HepG2 (cell line): ENCODE results near the gene MFRP. TPM values are rescaled to one million over a fixed set of nuclear protein-coding genes. Genes with fewer than 3 reads are reported as not detected.
A peak's percentile ranks its signal among the peaks of the same experiment; 100 is the strongest.

Experiments
- CAMTA2 ChIP-seq: sonication (generic); formaldehyde crosslinking; IDR thresholded peaks from 2 replicates; pipeline ENCODE4 v1.4.0; 2020; ENCODE audit warnings: mild to moderate bottlenecking, missing genetic modification reagents, borderline replicate concordance
- FLYWCH1 ChIP-seq: sonication (generic); formaldehyde crosslinking; IDR thresholded peaks from 2 replicates; pipeline ENCODE4 v1.8.1; 2023; ENCODE audit warnings: mild to moderate bottlenecking, missing genetic modification reagents
- HDAC2 ChIP-seq: sonication (generic); formaldehyde crosslinking; IDR thresholded peaks from 2 replicates; pipeline ENCODE4 v1.4.0; 2020; ENCODE audit warnings: missing genetic modification reagents
- HES4 ChIP-seq: sonication (generic); formaldehyde crosslinking; IDR thresholded peaks from 2 replicates; pipeline ENCODE4 v1.9.0; 2021; ENCODE audit warnings: mild to moderate bottlenecking, missing genetic modification reagents, borderline replicate concordance
- HOXA9 ChIP-seq: sonication (generic); formaldehyde crosslinking; IDR thresholded peaks from 2 replicates; pipeline ENCODE4 v1.8.1; 2022; ENCODE audit warnings: missing genetic modification reagents, mild to moderate bottlenecking, moderate library complexity, borderline replicate concordance
- JDP2 ChIP-seq: sonication (generic); formaldehyde crosslinking; IDR thresholded peaks from 2 replicates; pipeline ENCODE4 v1.8.1; 2022; ENCODE audit warnings: missing genetic modification reagents, borderline replicate concordance
- MBNL3 ChIP-seq: fragments of 250-450 bp; sonication (Bioruptor Pico); conservative IDR thresholded peaks from 2 replicates; pipeline ENCODE4 v1.8.0; 2022; ENCODE audit warnings: mild to moderate bottlenecking, inconsistent platforms
- MED8 ChIP-seq: sonication (generic); formaldehyde crosslinking; IDR thresholded peaks from 2 replicates; pipeline ENCODE4 v1.8.1; 2023; ENCODE audit warnings: mild to moderate bottlenecking, missing genetic modification reagents; ENCODE audit not compliant: insufficient replicate concordance
- NR1H2 ChIP-seq: sonication (generic); formaldehyde crosslinking; IDR thresholded peaks from 2 replicates; pipeline ENCODE4 v1.8.1; 2022; ENCODE audit warnings: low read depth, missing genetic modification reagents, borderline replicate concordance
- ONECUT2 ChIP-seq: sonication (generic); formaldehyde crosslinking; IDR thresholded peaks from 2 replicates; pipeline ENCODE4 v1.4.0; 2020; ENCODE audit warnings: missing genetic modification reagents
- PCBP1 ChIP-seq: fragments of 200-400 bp; formaldehyde crosslinking; IDR thresholded peaks from 2 replicates; pipeline ENCODE4 v1.6.1; 2017; ENCODE audit warnings: mild to moderate bottlenecking, low read depth, low read length, borderline replicate concordance
- RBFOX2 ChIP-seq: fragments of 200-400 bp; formaldehyde crosslinking; IDR thresholded peaks from 2 replicates; pipeline ENCODE4 v1.6.1; 2017; ENCODE audit warnings: low read depth, mild to moderate bottlenecking, low read length
- RORA ChIP-seq: sonication (generic); formaldehyde crosslinking; IDR thresholded peaks from 2 replicates; pipeline ENCODE4 v1.5.0; 2020; ENCODE audit warnings: mild to moderate bottlenecking, missing genetic modification reagents, moderate library complexity
- TBP ChIP-seq: sonication (generic); formaldehyde crosslinking; IDR thresholded peaks from 2 replicates; pipeline ENCODE4 v1.5.0; 2020; ENCODE audit warnings: missing genetic modification reagents
- THYN1 ChIP-seq: sonication (generic); formaldehyde crosslinking; IDR thresholded peaks from 2 replicates; pipeline ENCODE4 v1.8.1; 2023; ENCODE audit warnings: low read depth, mild to moderate bottlenecking, moderate library complexity, missing genetic modification reagents, borderline replicate concordance
- ZFY ChIP-seq: sonication (generic); formaldehyde crosslinking; IDR thresholded peaks from 2 replicates; pipeline ENCODE4 v1.4.0; 2020; ENCODE audit warnings: missing genetic modification reagents
- ZNF256 ChIP-seq: sonication (generic); formaldehyde crosslinking; conservative IDR thresholded peaks from 2 replicates; pipeline ENCODE4 v1.4.0; 2020; ENCODE audit warnings: missing genetic modification reagents
- ZNF274 ChIP-seq: sonication (generic); formaldehyde crosslinking; IDR thresholded peaks from 2 replicates; pipeline ENCODE4 v1.5.1; 2020; ENCODE audit warnings: mild to moderate bottlenecking, missing genetic modification reagents
- ZNF446 ChIP-seq: sonication (generic); formaldehyde crosslinking; IDR thresholded peaks from 2 replicates; pipeline ENCODE4 v1.5.0; 2020; ENCODE audit warnings: mild to moderate bottlenecking, missing genetic modification reagents
- ZNF451 ChIP-seq: sonication (generic); formaldehyde crosslinking; IDR thresholded peaks from 2 replicates; pipeline ENCODE4 v1.5.0; 2020; ENCODE audit warnings: mild to moderate bottlenecking, missing genetic modification reagents
- ZNF713 ChIP-seq: sonication (generic); formaldehyde crosslinking; IDR thresholded peaks from 2 replicates; pipeline ENCODE4 v1.4.0; 2020; ENCODE audit warnings: mild to moderate bottlenecking, missing genetic modification reagents
- polyA plus RNA-seq, 8 experiments: library from polyadenylated mRNA; depleted of rRNA in 3 of 8; stranded (reverse) in 7 of 8; unstranded in 1 of 8; fragments of >200 nt; fragmentation: Illumina TruSeq in 4 of 8; extraction: Trizol in 4 of 8; gene quantifications; 2 replicates each; pipeline versions ENCODE4 v1.2.1 to v1.2.3, GENCODE V29; 2011 to 2016; ENCODE audit warnings: low read depth in 4 of 8, missing spikeins in 1 of 8, mixed read lengths in 1 of 8; ENCODE audit not compliant: insufficient read depth in 1 of 8
- total RNA-seq, 5 experiments: library from RNA; depleted of rRNA; stranded (reverse); fragments of >200 nt; fragmentation: Illumina TruSeq; extraction: Trizol; gene quantifications; 2 replicates each; pipeline ENCODE4 v1.2.3, GENCODE V29; 2016; ENCODE audit warnings: low read depth in 1 of 5
- TF ChIP-seq, protein P1 (sequence below): sonication (generic); formaldehyde crosslinking; IDR thresholded peaks from 2 replicates; pipeline ENCODE4 v1.8.0; 2023; ENCODE audit warnings: mild to moderate bottlenecking, missing genetic modification reagents
- TF ChIP-seq, protein P2 (sequence below): sonication (generic); formaldehyde crosslinking; IDR thresholded peaks from 2 replicates; pipeline ENCODE4 v1.5.0; 2020; ENCODE audit warnings: mild to moderate bottlenecking, missing genetic modification reagents
- TF ChIP-seq, protein P3 (sequence below): sonication (generic); formaldehyde crosslinking; IDR thresholded peaks from 2 replicates; pipeline ENCODE4 v1.5.0; 2020; ENCODE audit warnings: missing genetic modification reagents, mild to moderate bottlenecking, borderline replicate concordance
- TF ChIP-seq, protein P4 (sequence below): IDR thresholded peaks from 2 replicates; pipeline ENCODE4 v1.6.1; 2016; ENCODE audit warnings: control low read depth
- TF ChIP-seq, protein P5 (sequence below): sonication (generic); formaldehyde crosslinking; IDR thresholded peaks from 2 replicates; pipeline ENCODE4 v1.4.0; 2020; ENCODE audit warnings: mild to moderate bottlenecking, low read depth, missing genetic modification reagents

Gene MFRP
- total and polyA plus RNA-seq, 2 of the 13 experiments (the other 11 are each of a cell fraction or from before 2014, with no cell fraction given): not detected

DNA sequence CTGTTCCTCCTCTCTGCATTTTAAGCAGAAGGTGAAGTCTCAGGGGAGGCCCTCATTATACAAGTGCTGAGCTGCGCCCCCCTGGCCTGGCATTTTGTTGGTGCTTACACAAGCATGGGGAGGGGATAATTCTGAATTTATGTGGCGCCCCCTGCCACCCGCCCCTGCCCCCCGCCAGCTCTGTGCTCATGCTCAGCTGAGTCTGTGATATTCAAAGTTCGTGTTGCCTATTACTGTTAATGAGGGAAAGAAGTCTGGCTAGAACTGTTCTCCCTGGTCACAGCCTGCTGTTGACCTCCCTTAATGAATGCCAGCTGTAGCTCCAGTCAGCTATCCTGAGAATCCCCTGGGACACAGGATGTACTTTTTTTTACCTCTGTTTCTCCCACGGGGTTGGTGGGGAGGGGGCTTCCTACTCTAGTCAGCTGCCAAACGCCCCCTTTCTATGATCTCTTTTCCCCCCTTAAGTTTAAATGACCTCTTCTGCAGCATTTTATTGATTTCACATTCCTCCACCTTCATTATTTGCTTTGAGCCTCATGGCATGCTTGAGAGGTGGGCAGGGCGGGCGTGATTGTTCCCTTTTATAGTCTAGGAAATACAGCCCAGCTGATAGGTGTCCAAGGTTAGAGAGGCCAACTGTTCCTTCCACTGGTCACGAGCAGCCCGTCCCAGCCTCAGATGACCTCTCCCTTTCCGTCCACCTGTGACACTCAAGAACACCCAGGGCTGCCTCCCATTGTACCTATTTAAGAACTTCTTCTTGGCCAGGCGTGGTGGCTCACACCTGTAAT lies 22.8 kb upstream of the MFRP start (continued):
- TF ChIP-seq, protein P1, sequence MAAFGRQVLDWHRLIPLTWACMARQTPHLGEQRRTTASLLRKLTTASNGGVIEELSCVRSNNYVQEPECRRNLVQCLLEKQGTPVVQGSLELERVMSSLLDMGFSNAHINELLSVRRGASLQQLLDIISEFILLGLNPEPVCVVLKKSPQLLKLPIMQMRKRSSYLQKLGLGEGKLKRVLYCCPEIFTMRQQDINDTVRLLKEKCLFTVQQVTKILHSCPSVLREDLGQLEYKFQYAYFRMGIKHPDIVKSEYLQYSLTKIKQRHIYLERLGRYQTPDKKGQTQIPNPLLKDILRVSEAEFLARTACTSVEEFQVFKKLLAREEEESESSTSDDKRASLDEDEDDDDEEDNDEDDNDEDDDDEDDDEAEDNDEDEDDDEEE (CRISPR knock-in tag): no peak
- TF ChIP-seq RBFOX2 (no peak), FLYWCH1 (CRISPR knock-in tag) (no peak), HDAC2 (CRISPR knock-in tag) (no peak), ZNF713 (CRISPR knock-in tag) (no peak), TBP (no peak), CAMTA2 (CRISPR knock-in tag) (no peak), ZNF274 (CRISPR knock-in tag) (no peak), THYN1 (CRISPR knock-in tag) (no peak), ZNF256 (CRISPR knock-in tag) (no peak), HES4 (no peak), RORA (no peak), MED8 (CRISPR knock-in tag) (no peak), PCBP1 (no peak), HOXA9 (CRISPR knock-in tag) (no peak), ZFY (CRISPR knock-in tag) (no peak), JDP2 (no peak), ZNF446 (no peak), NR1H2 (CRISPR knock-in tag) (no peak), MBNL3 (CRISPR knock-in tag) (no peak), ONECUT2 (CRISPR knock-in tag) (peak; percentile 89), ZNF451 (CRISPR knock-in tag) (no peak)
- TF ChIP-seq, protein P2, sequence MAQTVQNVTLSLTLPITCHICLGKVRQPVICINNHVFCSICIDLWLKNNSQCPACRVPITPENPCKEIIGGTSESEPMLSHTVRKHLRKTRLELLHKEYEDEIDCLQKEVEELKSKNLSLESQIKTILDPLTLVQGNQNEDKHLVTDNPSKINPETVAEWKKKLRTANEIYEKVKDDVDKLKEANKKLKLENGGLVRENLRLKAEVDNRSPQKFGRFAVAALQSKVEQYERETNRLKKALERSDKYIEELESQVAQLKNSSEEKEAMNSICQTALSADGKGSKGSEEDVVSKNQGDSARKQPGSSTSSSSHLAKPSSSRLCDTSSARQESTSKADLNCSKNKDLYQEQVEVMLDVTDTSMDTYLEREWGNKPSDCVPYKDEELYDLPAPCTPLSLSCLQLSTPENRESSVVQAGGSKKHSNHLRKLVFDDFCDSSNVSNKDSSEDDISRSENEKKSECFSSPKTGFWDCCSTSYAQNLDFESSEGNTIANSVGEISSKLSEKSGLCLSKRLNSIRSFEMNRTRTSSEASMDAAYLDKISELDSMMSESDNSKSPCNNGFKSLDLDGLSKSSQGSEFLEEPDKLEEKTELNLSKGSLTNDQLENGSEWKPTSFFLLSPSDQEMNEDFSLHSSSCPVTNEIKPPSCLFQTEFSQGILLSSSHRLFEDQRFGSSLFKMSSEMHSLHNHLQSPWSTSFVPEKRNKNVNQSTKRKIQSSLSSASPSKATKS: no peak
- TF ChIP-seq, protein P3, sequence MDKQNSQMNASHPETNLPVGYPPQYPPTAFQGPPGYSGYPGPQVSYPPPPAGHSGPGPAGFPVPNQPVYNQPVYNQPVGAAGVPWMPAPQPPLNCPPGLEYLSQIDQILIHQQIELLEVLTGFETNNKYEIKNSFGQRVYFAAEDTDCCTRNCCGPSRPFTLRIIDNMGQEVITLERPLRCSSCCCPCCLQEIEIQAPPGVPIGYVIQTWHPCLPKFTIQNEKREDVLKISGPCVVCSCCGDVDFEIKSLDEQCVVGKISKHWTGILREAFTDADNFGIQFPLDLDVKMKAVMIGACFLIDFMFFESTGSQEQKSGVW: no peak
- TF ChIP-seq, protein P4, sequence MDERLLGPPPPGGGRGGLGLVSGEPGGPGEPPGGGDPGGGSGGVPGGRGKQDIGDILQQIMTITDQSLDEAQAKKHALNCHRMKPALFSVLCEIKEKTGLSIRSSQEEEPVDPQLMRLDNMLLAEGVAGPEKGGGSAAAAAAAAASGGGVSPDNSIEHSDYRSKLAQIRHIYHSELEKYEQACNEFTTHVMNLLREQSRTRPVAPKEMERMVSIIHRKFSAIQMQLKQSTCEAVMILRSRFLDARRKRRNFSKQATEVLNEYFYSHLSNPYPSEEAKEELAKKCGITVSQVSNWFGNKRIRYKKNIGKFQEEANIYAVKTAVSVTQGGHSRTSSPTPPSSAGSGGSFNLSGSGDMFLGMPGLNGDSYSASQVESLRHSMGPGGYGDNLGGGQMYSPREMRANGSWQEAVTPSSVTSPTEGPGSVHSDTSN: no peak
- TF ChIP-seq, protein P5, sequence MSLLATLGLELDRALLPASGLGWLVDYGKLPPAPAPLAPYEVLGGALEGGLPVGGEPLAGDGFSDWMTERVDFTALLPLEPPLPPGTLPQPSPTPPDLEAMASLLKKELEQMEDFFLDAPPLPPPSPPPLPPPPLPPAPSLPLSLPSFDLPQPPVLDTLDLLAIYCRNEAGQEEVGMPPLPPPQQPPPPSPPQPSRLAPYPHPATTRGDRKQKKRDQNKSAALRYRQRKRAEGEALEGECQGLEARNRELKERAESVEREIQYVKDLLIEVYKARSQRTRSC (CRISPR knock-in tag): no peak
